Gastrocnemius medialis (tissue), 4 donors: Measurements from ENCODE around the gene MN1.

Source experiments
- POLR2A ChIP-seq, 2 donors: fragments of 450-650 bp; IDR thresholded peaks; one replicate each; pipeline ENCODE4 v1.6.1; 2017; ENCODE audit warnings: antibody characterized with exemption in 2 of 2, mild to moderate bottlenecking in 2 of 2, moderate library complexity in 2 of 2
- TF ChIP-seq, protein P1 (sequence below), 5 experiments: fragments of 450-650 bp in 3 of 5; fragments of 200-600 bp in 2 of 5; sonication (generic) in 2 of 5; IDR thresholded peaks in 4 of 5; conservative IDR thresholded peaks in 1 of 5; 1 replicate in 4 of 5; 2 replicates in 1 of 5; pipeline ENCODE4 v1.5.1; 2016 to 2019; ENCODE audit warnings: antibody characterized with exemption in 5 of 5, mild to moderate bottlenecking in 3 of 5, moderate library complexity in 3 of 5

DNA sequence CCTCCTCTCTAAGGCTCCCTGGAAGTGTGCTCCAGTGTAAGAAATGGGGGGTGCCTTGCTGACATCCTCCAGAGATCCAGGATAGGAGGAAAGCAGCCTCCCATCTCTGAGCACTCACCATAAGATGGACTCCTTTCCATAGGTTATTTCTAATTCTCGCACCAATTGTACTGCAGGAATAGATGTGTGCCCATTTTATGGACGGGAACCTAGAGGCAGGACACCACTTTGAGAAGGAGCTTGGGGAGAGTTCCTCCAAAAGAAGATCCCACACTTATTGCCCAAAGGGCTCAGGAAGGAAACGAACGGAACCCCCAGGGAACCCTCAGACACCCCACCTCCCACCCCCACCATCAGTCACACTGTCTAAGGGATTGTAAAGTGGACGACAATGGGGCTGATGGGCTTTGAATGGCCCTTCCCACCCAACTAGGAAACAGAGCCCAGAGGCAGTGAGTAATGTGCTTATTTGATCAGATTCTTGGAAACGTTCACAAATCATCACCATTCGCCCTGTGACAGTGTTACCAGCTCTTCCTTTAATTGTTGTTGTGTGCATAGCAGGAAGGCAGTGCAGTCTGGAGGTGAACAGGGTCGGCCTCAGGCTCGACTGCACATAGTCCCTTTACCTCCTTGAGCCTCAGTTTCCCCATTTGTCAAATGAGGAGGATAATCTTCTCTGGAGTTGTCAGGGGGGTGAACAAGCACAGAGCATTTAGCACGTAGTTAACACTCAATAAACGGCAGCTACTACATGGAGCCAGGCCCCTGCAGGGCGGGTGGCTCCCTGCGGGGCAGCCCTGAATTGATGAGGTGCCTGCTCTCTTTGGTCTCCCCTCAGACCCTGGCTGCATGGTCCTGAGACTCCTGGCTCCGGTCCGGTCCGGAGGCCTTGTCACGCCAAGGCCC is 8.4 kb upstream of the MN1 start:
- TF ChIP-seq, protein P1, sequence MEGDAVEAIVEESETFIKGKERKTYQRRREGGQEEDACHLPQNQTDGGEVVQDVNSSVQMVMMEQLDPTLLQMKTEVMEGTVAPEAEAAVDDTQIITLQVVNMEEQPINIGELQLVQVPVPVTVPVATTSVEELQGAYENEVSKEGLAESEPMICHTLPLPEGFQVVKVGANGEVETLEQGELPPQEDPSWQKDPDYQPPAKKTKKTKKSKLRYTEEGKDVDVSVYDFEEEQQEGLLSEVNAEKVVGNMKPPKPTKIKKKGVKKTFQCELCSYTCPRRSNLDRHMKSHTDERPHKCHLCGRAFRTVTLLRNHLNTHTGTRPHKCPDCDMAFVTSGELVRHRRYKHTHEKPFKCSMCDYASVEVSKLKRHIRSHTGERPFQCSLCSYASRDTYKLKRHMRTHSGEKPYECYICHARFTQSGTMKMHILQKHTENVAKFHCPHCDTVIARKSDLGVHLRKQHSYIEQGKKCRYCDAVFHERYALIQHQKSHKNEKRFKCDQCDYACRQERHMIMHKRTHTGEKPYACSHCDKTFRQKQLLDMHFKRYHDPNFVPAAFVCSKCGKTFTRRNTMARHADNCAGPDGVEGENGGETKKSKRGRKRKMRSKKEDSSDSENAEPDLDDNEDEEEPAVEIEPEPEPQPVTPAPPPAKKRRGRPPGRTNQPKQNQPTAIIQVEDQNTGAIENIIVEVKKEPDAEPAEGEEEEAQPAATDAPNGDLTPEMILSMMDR (IDR thresholded peaks at IDR 0.05 in 4 of 5, conservative IDR thresholded peaks at IDR 0.05 in 1 of 5) = no peak
- peak in 1 of 2 donors; percentile 14 for TF ChIP-seq POLR2A (IDR thresholded peaks at IDR 0.05)
